Activated naive CD8-positive, alpha-beta T cell treated with anti-CD3 and anti-CD28 coated beads, Interleukin-2, amount 50 U/mL, for 24 hours (primary cell): Measurements from ENCODE around the gene SH3RF2.
"Not testable (repeated sequence)": the region's sequence is repeated elsewhere in the genome, so short reads cannot be mapped to it uniquely, and the experiment has no call there.

Experiments
- ATAC-seq: fragments of 150-1000 bp; cut with Tn5 transposase; one replicate; pipeline ENCODE4 v1.10.0; 2021
- DNase-seq: peaks from one replicate; pipeline ENCODE4 v3.0.0; 2021
- H3K27ac Mint-ChIP-seq: one replicate; pipeline ENCODE4 v1.8.0; 2021; ENCODE audit warnings: mild to moderate bottlenecking, mixed read lengths
- H3K27me3 Mint-ChIP-seq: one replicate; pipeline ENCODE4 v1.8.0; 2021; ENCODE audit warnings: mixed read lengths
- H3K36me3 Mint-ChIP-seq: one replicate; pipeline ENCODE4 v1.8.0; 2021; ENCODE audit warnings: low read depth, mixed read lengths
- H3K4me1 Mint-ChIP-seq: one replicate; pipeline ENCODE4 v1.8.0; 2021; ENCODE audit warnings: mixed read lengths
- H3K4me3 Mint-ChIP-seq: one replicate; pipeline ENCODE4 v1.8.0; 2021; ENCODE audit warnings: mild to moderate bottlenecking, moderate library complexity, mixed read lengths
- H3K9me3 Mint-ChIP-seq: one replicate; pipeline ENCODE4 v1.8.0; 2021; ENCODE audit warnings: mixed read lengths

Gene SH3RF2

DNA sequence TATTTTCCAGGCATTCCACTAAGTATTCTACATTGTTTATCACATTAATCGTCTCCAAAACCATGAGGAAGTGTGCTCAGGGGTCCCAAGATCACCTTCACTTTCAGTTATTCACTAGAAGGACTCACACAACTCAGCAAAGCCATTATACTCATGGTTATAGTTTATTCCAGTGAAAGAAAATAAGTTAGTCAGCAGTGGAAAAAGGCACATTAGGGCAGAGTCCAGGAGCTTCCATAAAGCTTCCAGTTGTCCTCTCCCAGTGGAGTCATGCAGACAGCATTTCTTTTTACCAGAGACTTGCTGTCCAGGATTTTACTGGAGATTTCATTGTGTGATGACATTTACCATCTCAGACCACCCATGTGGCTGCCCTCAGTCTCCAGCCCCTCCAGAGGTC, 51.5 kb downstream of the SH3RF2 start:
- Mint-ChIP-seq H3K9me3 (peaks cover 6% of the 10 kb centered on the region), H3K36me3 (no peaks in the 10 kb centered on the region), H3K4me1 (no peaks in the 10 kb centered on the region), H3K4me3 (no peak overlapping the region), H3K27me3 (peaks cover 4% of the 10 kb centered on the region), H3K27ac (no peak overlapping the region)
- no peak for ATAC-seq
- DNase-seq: no peak

DNA sequence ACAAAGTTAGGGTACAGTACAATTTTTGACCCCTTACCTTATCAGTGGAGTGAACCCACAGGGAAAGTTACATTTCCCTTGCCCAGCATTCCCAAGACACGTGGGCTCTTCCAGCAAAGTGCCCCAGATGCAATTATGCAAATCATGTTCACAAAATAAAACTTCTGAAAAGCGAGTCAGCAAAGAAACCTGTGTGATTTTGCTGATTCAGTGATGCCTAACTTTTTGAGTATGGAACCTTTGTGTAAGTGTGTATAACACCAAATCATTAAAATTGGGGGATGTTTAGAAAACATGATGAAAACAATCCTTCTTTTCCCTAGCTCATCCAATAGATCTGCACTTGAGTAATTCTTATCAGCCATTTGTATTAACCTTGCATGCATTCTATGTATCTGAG, 52.6 kb downstream of the SH3RF2 start:
- no peaks in the 10 kb centered on the region for H3K36me3 Mint-ChIP-seq
- no peak for ATAC-seq
- no peak overlapping the region for H3K4me3 Mint-ChIP-seq
- no peaks in the 10 kb centered on the region for H3K4me1 Mint-ChIP-seq
- H3K27me3 Mint-ChIP-seq: peaks cover 3% of the 10 kb centered on the region
- DNase-seq: no peak
- H3K27ac Mint-ChIP-seq: no peak overlapping the region
- H3K9me3 Mint-ChIP-seq: peaks cover 9% of the 10 kb centered on the region

DNA sequence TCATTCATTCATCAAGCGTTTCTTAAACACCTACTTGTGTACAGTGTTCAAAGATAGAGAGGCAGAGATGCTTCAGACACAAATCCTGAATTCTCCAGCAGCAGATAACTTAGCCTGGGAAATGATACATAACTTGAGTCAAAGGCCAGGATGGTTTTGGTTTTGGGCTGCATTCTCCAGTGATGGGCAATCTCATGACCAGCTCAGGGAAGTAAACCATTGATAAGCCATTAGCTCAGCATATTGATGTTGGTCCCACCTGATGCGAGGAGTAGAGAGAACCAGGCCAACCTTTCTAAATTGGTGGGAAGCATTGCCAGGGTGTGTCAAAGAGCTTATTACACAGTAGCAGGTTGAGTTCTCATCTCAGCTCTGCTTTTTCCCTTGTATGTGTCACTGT, 53.0 kb downstream of the SH3RF2 start:
- DNase-seq (no peak), ATAC-seq (no peak)
- Mint-ChIP-seq H3K27ac (no peak overlapping the region), H3K4me3 (no peak overlapping the region), H3K27me3 (peaks cover 3% of the 10 kb centered on the region), H3K4me1 (no peaks in the 10 kb centered on the region), H3K36me3 (no peaks in the 10 kb centered on the region), H3K9me3 (peaks cover 10% of the 10 kb centered on the region)

DNA sequence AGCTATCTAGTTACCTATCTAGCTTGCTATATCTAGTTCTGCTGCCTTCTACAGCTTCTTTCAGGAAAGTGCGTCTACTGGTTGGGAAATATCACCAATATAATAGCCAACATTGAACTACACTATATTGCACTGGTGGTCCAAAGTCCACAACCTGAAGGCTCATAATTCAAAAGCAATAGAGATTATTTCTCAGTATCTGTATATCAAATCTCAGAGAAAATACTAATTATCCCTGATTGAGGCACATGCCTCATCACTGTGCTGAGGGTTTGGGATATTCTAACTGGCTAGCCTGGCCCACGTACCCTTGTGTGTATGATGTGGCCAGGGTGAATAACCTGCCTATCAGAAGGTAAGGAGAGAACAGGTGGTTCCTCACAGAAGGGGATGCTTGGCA, 53.8 kb downstream of the SH3RF2 start:
- Mint-ChIP-seq H3K36me3 (no peaks in the 10 kb centered on the region), H3K4me3 (no peak overlapping the region), H3K9me3 (peaks cover 10% of the 10 kb centered on the region), H3K27me3 (peaks cover 3% of the 10 kb centered on the region), H3K27ac (no peak overlapping the region), H3K4me1 (no peaks in the 10 kb centered on the region)
- DNase-seq (no peak), ATAC-seq (no peak)

DNA sequence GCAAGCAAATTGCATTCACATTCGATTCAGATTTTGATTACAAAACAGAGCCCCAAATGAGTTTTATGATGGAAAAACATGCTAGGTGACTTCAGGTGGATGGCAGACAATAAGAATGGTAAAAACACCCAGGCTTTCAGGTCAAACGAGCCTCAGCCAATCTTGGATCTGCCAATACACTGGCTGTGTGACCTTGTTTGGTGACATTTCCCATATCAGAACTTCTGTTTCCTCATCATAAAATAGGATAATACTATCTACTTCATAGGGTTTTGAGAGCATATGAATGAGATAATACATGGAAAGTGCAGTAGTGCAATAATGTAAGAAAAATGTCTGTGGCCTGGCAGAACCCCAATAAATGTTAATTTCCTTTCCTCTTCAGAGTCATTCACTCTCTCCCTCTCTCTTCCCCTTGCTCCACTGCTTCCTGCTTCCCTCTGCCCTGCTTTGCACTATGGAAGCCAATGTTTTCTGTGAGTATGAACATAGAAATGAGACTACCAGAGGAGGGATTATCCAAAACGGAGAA, 54.7 kb downstream of the SH3RF2 start:
- no peak for ATAC-seq
- Mint-ChIP-seq H3K27me3 (peaks cover 3% of the 10 kb centered on the region), H3K4me1 (no peaks in the 10 kb centered on the region), H3K4me3 (no peak overlapping the region), H3K36me3 (no peaks in the 10 kb centered on the region), H3K27ac (no peak overlapping the region), H3K9me3 (peaks cover 10% of the 10 kb centered on the region)
- DNase-seq: no peak

DNA sequence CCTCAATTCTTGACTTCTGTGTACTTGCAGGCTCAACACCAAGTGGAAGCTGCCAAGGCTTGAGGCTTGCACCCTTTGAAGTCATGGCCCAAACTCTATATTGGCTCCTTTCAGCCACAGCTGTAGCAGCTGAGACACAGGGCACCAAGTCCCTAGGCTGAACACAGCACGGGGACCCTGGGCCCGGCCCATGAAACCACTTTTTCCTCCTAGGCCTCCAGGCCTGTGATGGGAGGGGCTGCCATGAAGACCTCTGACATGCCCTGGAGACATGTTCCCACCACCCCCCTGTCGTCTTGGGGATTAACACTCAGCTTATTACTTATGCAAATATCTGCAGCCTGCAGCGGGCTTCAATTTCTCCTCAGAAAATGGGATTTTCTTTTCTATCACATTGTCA, 57.2 kb downstream of the SH3RF2 start:
- not testable (repeated sequence) for H3K27ac Mint-ChIP-seq, H3K4me3 Mint-ChIP-seq, DNase-seq, H3K36me3 Mint-ChIP-seq, H3K4me1 Mint-ChIP-seq, ATAC-seq, H3K27me3 Mint-ChIP-seq
- peaks cover 10% of the 10 kb centered on the region for H3K9me3 Mint-ChIP-seq

DNA sequence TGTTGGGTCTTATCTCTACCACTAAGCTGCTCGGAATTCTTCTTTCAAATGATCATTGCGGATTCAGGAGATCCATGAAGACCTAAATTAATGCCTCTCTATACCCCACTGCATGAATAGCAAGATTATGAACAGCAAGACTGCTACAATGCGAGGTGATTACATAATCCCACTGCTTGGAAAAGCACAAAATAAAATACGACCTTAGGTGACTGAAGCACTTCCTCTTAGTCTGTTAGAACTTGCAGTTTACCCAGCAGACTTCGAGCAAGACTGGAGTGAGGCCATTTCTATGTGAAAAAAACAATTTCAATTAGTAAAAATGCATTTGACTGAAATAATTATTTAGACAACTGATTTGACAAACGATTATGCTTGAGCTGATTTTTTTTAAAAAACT, 59.8 kb downstream of the SH3RF2 start:
- Mint-ChIP-seq H3K27me3 (no peaks in the 10 kb centered on the region), H3K27ac (no peak overlapping the region), H3K4me3 (no peak overlapping the region), H3K9me3 (peaks cover 10% of the 10 kb centered on the region), H3K36me3 (no peaks in the 10 kb centered on the region), H3K4me1 (peaks cover 2% of the 10 kb centered on the region)
- no peak for DNase-seq
- no peak for ATAC-seq

DNA sequence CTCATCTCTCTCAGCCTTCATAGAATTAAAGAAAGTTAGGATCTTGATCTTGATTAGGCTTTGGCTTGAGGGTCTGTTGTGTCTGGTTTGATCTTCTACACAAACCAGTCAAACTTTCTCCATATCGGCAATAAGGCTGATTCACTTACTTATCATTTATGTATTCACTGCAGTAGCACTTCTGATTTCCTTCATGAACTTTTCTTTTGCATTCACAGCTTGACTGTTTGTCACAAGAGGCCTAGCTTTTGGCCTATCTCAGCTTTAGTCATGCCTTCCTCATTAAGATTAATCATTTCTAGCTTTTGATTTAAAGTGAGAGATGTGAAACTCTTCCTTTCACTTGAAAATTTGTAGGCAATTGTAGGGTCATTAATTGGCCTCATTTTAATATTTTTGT, 62.8 kb downstream of the SH3RF2 start:
- peaks cover 2% of the 10 kb centered on the region for H3K4me1 Mint-ChIP-seq
- no peaks in the 10 kb centered on the region for H3K9me3 Mint-ChIP-seq
- H3K36me3 Mint-ChIP-seq: no peaks in the 10 kb centered on the region
- ATAC-seq: no peak
- no peak overlapping the region for H3K4me3 Mint-ChIP-seq
- DNase-seq: no peak
- H3K27ac Mint-ChIP-seq: no peak overlapping the region
- H3K27me3 Mint-ChIP-seq: no peaks in the 10 kb centered on the region

DNA sequence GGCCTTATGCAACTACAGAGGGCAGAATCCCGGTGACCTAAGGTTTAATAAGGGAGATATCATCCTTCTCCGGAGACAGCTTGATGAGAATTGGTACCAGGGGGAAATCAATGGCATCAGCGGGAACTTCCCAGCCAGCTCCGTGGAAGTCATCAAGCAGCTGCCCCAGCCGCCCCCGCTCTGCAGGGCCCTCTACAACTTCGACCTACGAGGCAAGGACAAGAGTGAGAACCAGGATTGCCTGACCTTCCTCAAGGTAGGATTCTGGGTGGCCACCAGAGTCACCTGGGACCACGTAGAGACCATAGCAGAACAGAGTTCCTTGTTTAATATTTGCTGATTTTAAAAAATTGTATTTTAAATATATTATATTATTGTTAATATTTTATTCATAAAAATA, 63.7 kb downstream of the SH3RF2 start:
- no peaks in the 10 kb centered on the region for H3K36me3 Mint-ChIP-seq
- H3K27me3 Mint-ChIP-seq: no peaks in the 10 kb centered on the region
- H3K4me1 Mint-ChIP-seq: peaks cover 2% of the 10 kb centered on the region
- no peak overlapping the region for H3K4me3 Mint-ChIP-seq
- H3K27ac Mint-ChIP-seq: no peak overlapping the region
- no peak for DNase-seq
- ATAC-seq: no peak
- H3K9me3 Mint-ChIP-seq: no peaks in the 10 kb centered on the region

DNA sequence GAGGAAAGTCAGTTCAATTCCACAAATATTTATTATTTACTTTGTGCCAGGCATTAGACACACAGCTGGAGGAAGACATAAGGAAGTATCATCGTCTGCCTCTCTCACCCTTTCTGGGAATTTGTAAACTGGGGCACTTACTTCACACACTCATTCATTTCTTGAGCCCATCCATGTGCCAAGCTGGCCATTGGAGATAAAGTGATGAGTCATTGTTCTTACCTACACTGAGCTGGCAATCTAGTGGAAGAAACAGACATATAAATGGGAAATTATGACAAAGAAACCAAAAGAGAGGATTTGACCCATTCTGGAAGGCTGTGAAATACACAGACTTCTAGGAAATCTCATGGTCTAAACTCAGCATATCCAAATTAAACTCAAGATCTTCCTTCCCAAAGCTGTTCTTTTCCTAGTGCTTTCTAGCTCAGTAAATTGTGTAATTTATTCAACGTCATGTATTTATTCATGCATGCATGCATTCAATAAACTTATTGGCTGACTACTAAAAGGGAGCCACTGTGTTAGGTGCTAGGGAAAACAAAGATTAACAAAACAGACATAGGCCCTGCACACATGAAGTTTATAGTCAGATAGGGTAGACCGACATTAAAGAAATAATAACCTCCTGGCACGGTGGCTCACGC, 65.3 kb downstream of the SH3RF2 start:
- H3K4me1 Mint-ChIP-seq: peaks cover 2% of the 10 kb centered on the region
- no peaks in the 10 kb centered on the region for H3K36me3 Mint-ChIP-seq
- H3K27ac Mint-ChIP-seq: no peak overlapping the region

DNA sequence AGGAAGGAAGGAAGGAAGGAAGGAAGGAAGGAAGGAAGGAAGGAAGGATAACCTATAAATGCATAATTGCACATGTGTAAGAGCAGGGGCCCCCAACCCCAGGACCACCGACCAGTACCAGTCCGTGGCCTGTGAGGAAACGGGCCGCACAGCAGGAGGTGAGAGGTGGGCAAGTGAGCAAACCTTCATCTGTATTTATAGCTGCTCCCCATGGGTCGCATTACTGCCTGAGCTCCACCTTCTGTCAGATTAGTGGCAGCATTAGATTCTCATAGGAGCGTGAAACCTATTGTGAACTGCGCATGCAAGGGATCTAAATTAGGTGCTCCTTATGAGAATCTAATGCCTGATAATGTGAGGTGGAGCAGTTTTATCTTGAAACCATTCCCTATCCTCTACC, 66.1 kb downstream of the SH3RF2 start:
- DNase-seq (no peak), ATAC-seq (no peak)
- Mint-ChIP-seq H3K27me3 (no peaks in the 10 kb centered on the region), H3K9me3 (no peaks in the 10 kb centered on the region), H3K4me3 (no peak overlapping the region), H3K4me1 (peaks cover 2% of the 10 kb centered on the region), H3K36me3 (no peaks in the 10 kb centered on the region), H3K27ac (no peak overlapping the region)

More for the DNA sequence above, 65.3 kb downstream of the SH3RF2 start:
- no peaks in the 10 kb centered on the region for H3K27me3 Mint-ChIP-seq
- no peak for DNase-seq
- ATAC-seq: no peak
- H3K9me3 Mint-ChIP-seq: no peaks in the 10 kb centered on the region
- no peak overlapping the region for H3K4me3 Mint-ChIP-seq

DNA sequence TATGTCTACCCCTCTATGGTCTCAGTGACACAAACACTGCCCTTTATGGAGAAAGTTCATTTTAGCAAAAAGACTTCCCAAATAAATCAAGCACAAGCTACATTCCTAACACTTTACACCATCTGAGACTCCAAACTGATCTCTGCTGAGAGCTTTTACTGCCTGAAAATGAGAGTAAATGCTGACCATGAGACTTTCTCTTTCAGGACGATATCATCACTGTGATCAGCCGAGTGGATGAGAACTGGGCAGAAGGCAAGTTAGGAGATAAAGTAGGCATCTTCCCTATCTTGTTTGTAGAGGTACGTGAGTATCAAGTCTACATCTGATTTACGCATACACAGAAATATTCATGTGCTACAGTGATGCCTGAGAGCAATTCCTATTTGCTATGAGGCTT, 67.5 kb downstream of the SH3RF2 start:
- Mint-ChIP-seq H3K27me3 (no peaks in the 10 kb centered on the region), H3K4me1 (peaks cover 2% of the 10 kb centered on the region), H3K27ac (no peak overlapping the region), H3K36me3 (no peaks in the 10 kb centered on the region), H3K9me3 (no peaks in the 10 kb centered on the region), H3K4me3 (no peak overlapping the region)
- ATAC-seq (no peak), DNase-seq (no peak)

DNA sequence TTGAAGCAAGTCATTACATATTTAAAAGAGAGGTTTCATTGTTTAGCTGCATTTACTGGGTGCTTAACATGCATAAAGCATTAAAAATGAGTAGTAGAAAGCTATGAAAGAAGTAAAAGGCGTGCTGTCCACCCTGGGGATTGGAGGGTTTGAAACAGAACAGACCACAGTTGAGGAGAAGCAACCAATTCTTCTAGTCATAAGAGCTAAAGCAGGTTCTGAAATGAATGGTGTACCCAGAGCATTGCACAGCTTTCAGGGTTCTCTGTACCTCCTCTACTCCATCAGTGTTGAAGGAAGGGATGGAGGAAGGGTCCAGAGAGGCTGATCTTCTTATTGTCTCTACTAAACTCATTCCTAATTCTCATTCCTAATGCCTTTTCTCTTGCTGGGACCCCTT, 68.9 kb downstream of the SH3RF2 start:
- no peak overlapping the region for H3K4me3 Mint-ChIP-seq
- H3K9me3 Mint-ChIP-seq: no peaks in the 10 kb centered on the region
- no peak overlapping the region for H3K27ac Mint-ChIP-seq

DNA sequence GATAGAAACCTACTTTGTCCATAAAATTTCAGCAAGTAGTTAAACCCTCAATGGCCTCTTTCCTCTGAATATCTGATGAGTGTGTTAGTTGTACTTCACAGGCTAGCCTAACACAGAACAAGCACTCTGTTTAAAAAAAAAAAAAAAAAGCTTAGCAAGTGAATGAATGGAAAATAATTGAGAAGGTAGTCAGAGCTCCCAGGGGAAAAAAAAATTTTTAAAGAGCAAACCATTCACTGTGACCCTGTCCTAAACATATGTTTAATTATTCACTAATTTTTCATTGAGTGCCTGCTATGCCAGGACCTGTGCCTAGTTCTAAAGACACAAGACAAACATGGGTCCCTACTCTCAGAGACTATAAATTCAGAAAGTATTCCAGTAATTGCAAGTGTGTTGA, 69.3 kb downstream of the SH3RF2 start:
- no peaks in the 10 kb centered on the region for H3K9me3 Mint-ChIP-seq
- H3K36me3 Mint-ChIP-seq: no peaks in the 10 kb centered on the region
- no peaks in the 10 kb centered on the region for H3K4me1 Mint-ChIP-seq
- no peak for ATAC-seq
- H3K27me3 Mint-ChIP-seq: no peaks in the 10 kb centered on the region
- DNase-seq: no peak
- H3K27ac Mint-ChIP-seq: no peak overlapping the region
- no peak overlapping the region for H3K4me3 Mint-ChIP-seq

More for the DNA sequence above, 68.9 kb downstream of the SH3RF2 start:
- DNase-seq: no peak
- ATAC-seq: no peak
- Mint-ChIP-seq H3K27me3 (no peaks in the 10 kb centered on the region), H3K4me1 (no peaks in the 10 kb centered on the region), H3K36me3 (no peaks in the 10 kb centered on the region)

DNA sequence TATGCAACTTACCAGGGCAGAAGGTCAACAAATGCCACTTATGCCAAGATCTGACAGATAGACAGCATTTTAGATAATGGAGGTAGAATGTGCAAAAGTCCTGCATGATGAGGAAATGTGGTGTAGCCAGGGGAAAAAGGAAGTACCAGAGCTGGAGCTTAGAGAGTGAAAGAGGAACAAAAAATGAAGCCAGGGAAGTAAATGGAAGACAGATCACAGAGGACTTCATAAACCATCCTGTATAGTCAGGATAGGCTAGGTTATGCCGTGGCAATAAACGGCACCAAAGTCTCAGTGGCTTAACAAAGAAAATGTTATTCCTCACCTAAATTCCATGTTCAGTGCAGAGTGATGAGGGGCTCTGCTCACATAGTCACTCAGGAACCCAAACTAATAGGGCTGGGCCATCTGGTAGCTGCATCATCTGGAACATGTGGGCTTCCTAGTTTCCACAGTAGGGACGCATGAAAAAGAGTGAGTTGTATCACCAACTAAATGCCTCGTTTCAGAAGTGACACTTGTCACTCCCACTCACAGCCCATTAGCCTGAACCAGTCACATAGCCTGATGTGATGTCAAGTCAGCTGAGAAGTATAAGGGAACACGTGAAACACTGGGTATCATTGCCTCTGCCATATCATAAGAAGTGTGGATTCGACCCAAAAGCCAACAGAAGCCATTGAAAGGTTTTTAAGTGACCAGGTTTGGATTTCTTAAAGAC, 70.3 kb downstream of the SH3RF2 start:
- H3K27ac Mint-ChIP-seq: no peak overlapping the region
- no peak overlapping the region for H3K4me3 Mint-ChIP-seq
- ATAC-seq (no peak), DNase-seq (no peak)
- H3K9me3 Mint-ChIP-seq: peaks cover 4% of the 10 kb centered on the region
- no peaks in the 10 kb centered on the region for H3K27me3 Mint-ChIP-seq
- H3K4me1 Mint-ChIP-seq: no peaks in the 10 kb centered on the region
- no peaks in the 10 kb centered on the region for H3K36me3 Mint-ChIP-seq
